Measurements from ENCODE around the gene C14orf119. TPM values are rescaled to one million over a fixed set of nuclear protein-coding genes. Genes with fewer than 3 reads are reported as not detected.

C14orf119 gene
- total RNA-seq, 1 donor from 2014 or later: 14.4 TPM

DNA sequence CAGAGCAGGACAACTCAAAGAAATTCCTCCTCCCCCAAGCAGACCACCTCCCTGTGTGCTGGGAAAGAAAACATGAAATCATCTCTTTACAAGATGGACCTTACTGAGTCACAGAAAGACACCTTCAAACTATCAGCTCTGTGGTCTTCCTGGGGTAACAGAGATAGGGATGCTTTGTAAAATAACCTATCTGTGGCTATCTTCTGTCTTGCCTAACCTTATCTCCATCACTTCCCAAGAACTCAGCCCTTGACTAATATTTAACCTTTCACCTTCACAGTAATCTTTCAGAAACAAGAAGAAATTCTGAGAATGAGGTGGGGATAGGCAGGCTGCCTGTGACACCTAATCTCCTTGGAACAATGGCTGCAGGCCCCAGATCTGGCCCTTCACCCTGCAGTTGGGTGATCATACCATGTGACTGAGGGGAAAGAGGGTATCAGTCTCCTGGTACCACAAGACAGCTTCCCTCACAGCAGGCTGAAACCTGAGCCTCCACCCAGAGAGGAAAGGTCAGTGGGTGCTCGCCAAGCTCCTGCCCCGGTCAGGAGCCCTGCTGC lies 51.1 kb downstream of the C14orf119 start:
- no peak for DNase-seq (ENCODE audit: low spot score)
- ATAC-seq: no peak

DNA sequence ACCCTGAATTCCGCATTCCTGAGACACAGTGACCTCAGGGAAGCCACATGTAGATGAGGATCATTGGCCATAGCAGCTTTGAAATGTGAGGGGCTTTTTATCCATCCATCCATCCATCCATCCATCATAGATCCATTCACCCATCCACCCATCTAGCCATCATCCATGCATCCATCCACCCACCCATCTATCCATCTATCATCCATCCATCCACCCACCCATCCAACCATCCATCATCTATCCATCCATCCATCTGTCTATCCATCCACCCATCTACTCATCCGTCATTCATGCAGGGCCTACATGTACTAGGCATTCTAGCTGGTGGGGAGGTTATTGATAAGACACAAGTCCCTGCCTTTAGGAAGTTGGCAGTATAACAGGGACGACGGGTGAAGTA lies 51.7 kb downstream of the C14orf119 start:
- ATAC-seq: no peak
- DNase-seq (ENCODE audit: low spot score): no peak

DNA sequence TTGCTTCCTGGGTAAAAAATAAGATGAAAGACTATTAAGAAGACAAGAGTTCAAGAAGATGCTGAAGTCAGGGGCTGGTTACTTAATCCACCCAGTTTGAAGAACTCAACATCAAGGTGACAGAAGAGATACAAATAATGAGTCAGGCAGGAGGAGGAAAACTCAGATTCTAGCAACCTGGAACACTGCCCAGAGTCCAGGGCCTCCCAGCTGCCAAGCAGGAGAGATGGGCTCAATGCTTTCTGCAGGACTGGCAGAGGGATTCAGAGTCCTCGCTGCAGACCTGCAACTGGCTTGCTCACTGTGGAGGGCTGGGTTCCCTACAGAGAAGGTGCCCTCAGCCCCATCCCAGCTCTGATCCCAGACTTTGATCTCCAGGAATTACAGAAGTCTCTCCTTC lies 52.4 kb downstream of the C14orf119 start:
- no peak for ATAC-seq

DNA sequence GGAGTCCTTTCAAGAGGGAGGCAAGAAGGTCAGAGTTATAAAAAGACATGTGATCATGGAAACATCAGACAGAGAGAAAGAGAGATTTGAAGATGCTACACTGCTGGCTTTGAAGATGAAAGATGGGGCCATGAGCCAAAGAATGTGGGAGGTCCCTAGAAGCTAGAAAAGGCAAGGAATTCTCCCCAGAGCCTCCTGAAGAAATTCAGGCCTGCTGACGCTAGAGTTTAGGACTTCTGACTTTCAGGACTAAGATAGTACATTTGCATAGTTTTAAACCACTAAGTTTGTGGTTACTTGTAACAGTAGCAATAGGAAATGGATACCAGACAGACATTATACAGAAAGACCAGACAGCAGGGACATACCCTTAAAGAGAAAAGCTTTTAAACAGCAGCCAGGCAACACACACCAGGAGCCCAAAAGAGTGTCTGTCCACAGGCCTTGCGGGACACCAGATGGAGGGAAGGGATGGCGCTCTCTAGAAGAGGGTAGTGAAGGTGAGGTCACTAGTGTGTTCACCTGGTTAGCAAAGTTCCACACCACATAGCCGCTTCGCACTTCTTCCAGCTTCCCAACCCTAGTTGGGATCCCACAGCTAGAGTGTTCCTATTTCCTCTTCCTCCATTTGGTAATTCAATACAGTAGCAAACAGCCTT lies 53.4 kb downstream of the C14orf119 start:
- DNase-seq (ENCODE audit: low spot score) (no peak), ATAC-seq (no peak)

More for the DNA sequence above, 52.4 kb downstream of the C14orf119 start:
- DNase-seq (ENCODE audit: low spot score): no peak

DNA sequence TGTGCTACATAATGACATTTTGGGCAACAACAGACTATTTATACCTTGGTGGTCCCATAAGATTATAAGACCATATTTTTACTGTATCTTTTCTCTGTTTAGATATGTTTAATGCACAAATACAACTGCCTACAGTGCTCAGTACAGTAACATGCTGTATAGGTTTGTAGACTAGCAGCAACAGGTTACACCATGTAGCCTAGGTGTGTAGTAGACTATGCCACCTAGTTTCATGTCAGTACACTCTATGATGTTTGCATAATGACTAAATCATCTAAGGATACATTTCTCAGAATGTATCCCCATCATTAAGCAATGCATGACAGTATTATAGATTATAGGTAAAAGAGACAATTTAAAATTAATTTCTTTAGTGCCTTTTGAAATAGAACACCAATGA lies 54.4 kb downstream of the C14orf119 start:
- ATAC-seq: no peak
- DNase-seq (ENCODE audit: low spot score): no peak

Other genes with a start within 250 kb of the C14orf119 start
- 34.3 TPM for gene LRP10, start 223.8 kb upstream of the C14orf119 start, total RNA-seq
- gene REM2, start 212.3 kb upstream of the C14orf119 start, total RNA-seq: 0.13 TPM
- gene RBM23, start 176.4 kb upstream of the C14orf119 start, total RNA-seq: 35.3 TPM
- gene PRMT5, start 166.1 kb upstream of the C14orf119 start, total RNA-seq: 19.7 TPM
- 9.7 TPM for gene HAUS4, start 138.4 kb upstream of the C14orf119 start, total RNA-seq
- 8.6 TPM for gene AJUBA, start 113.0 kb upstream of the C14orf119 start, total RNA-seq
- 4.3 TPM for gene C14orf93, start 85.4 kb upstream of the C14orf119 start, total RNA-seq
- gene PSMB5, start 60.6 kb upstream of the C14orf119 start, total RNA-seq: 59.9 TPM
- gene PSMB11, start 53.3 kb upstream of the C14orf119 start, total RNA-seq: not detected
- gene CDH24, start 38.0 kb upstream of the C14orf119 start, total RNA-seq: 0.43 TPM
- 48.2 TPM for gene ACIN1, start 369 bp upstream of the C14orf119 start, total RNA-seq
- not detected for gene CIROP, start 9.5 kb downstream of the C14orf119 start, total RNA-seq
- not detected for gene CEBPE, start 23.8 kb downstream of the C14orf119 start, total RNA-seq
- gene SLC7A8, start 88.2 kb downstream of the C14orf119 start, total RNA-seq: 6.7 TPM
- not detected for gene RNF212B, start 142.4 kb downstream of the C14orf119 start, total RNA-seq
- 8.9 TPM for gene HOMEZ, start 190.6 kb downstream of the C14orf119 start, total RNA-seq
- 11.5 TPM for gene PPP1R3E, start 207.4 kb downstream of the C14orf119 start, total RNA-seq
- 14.0 TPM for gene BCL2L2, start 211.3 kb downstream of the C14orf119 start, total RNA-seq
- 86.9 TPM for gene PABPN1, start 226.0 kb downstream of the C14orf119 start, total RNA-seq